Natural killer cell (primary cell): ENCODE data around the gene SLC17A9. TPM values are rescaled to one million over a fixed set of nuclear protein-coding genes. Genes with fewer than 3 reads are reported as not detected.

ENCODE experiments used
- ATAC-seq, 3 donors: fragments of 150-1000 bp in 2 of 3; fragments of 200-7000 bp in 1 of 3; cut with Tn5 transposase; 1 replicate in 1 of 3; 2 replicates in 2 of 3; pipeline ENCODE4 v1.10.0; 2021; ENCODE audit warnings: mild to moderate bottlenecking in 2 of 3, moderate library complexity in 2 of 3
- DNase-seq, 2 donors: peaks; one replicate each; pipeline versions ENCODE4 v3.0.0 to v3.0.0-alpha.2; 2013 to 2021; ENCODE audit warnings: mixed read lengths in 1 of 2
- H3K27ac ChIP-seq: one replicate; pipeline ENCODE4 v1.5.1; 2013; ENCODE audit warnings: mild to moderate bottlenecking, low read length
- H3K27me3 ChIP-seq: one replicate; pipeline ENCODE4 v1.6.1; 2013; ENCODE audit warnings: low read length; ENCODE audit not compliant: control insufficient read depth, insufficient read depth
- H3K36me3 ChIP-seq: one replicate; pipeline ENCODE4 v1.6.1; 2013; ENCODE audit warnings: low read length; ENCODE audit not compliant: control insufficient read depth, insufficient read depth
- H3K4me1 ChIP-seq: one replicate; pipeline ENCODE4 v1.6.1; 2013; ENCODE audit warnings: low read length; ENCODE audit not compliant: control insufficient read depth, insufficient read depth
- H3K4me3 ChIP-seq: one replicate; pipeline ENCODE4 v1.5.1; 2013; ENCODE audit warnings: low read length
- H3K9me3 ChIP-seq: one replicate; pipeline ENCODE4 v1.6.1; 2013; ENCODE audit warnings: low read length; ENCODE audit not compliant: control insufficient read depth, insufficient read depth
- H3K27ac Mint-ChIP-seq, 2 donors: one replicate each; pipeline ENCODE4 v1.8.0; 2022; ENCODE audit warnings: mild to moderate bottlenecking in 2 of 2, mixed read lengths in 2 of 2, moderate library complexity in 1 of 2
- H3K27me3 Mint-ChIP-seq, 2 donors: one replicate each; pipeline ENCODE4 v1.8.0; 2022; ENCODE audit warnings: low read depth in 2 of 2, mixed read lengths in 2 of 2
- H3K36me3 Mint-ChIP-seq: one replicate; pipeline ENCODE4 v1.8.0; 2022; ENCODE audit warnings: mixed read lengths
- H3K4me1 Mint-ChIP-seq, 2 donors: one replicate each; pipeline ENCODE4 v1.8.0; 2022; ENCODE audit warnings: mixed read lengths in 2 of 2
- H3K4me3 Mint-ChIP-seq: one replicate; pipeline ENCODE4 v1.8.0; 2022; ENCODE audit warnings: mild to moderate bottlenecking, moderate library complexity, mixed read lengths
- H3K9me3 Mint-ChIP-seq, 2 donors: one replicate each; pipeline ENCODE4 v1.8.0; 2022; ENCODE audit warnings: mixed read lengths in 2 of 2
- WGBS: methylation state at CpG from one replicate; pipeline ENCODE4 v1.1.7; 2013; ENCODE audit warnings: missing lambda C conversion rate; ENCODE audit not compliant: insufficient coverage; 5-methylcytosine and 5-hydroxymethylcytosine counted together
- intact Hi-C: fragments of 100-400 bp; cut with micrococcal nuclease; formaldehyde crosslinking; loops from one replicate; pipeline ENCODE4 v1.14.2; 2022
- total RNA-seq, 4 donors: library from RNA; stranded (reverse); fragments of 120-200 nt in 1 of 4; gene quantifications; one replicate each; pipeline versions ENCODE4 v1.2.3 to v1.2.4, GENCODE V29; 2013 to 2022
- TF ChIP-seq, protein P1 (sequence below): fragments of 200-600 bp; IDR thresholded peaks from one replicate; pipeline ENCODE4 v1.8.0; 2022; ENCODE audit warnings: antibody characterized with exemption

SLC17A9 gene
- total RNA-seq, 3 donors from 2014 or later (not counting 1 experiment from before 2014, with no cell fraction given): 22.3 to 24.0 (median 23.8) TPM

DNA sequence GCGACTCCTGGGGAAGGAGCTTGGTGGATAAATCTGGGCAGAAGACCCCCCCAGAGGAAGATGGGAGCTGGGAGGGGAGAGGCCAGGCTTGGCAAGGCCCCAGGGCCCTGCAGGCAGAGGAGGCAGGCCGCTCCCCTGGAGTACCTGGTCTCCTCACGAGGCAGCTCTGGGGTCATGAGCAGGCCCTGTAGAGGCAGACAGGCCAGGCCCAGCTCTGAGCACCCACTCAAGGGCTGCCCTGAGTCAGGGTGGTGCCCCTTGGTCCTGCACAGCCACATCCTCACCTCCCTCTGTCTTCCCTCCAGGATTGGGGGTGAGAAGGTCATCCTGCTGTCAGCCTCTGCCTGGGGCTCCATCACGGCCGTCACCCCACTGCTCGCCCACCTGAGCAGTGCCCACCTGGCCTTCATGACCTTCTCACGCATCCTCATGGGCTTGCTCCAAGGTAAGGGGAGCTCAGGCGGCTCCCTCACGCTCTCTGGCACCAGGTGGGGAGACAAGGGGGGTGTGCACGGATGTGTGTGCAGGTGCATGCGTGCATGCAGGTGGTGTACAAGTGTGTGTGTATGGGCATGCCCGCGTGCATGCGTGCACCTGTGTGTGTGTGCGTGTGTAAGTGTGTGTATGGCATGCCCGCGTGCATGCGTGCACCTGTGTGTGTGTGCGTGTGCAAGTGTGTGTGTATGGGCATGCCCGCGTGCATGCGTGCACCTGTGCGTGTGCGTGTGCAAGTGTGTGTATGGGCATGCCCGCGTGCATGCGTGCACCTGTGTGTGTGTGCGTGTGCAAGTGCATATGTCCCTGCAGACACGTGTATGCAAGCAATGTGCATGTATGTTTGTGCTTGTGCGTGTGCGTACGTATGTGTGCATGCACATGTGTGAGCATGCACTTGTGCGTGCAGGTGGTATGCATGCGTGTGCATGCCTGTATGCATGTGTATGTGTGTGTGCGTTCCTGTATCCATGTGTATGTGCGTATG is 4.9 kb downstream of the SLC17A9 start:
- peaks cover 21 to 31% of the 10 kb centered on the region in 2 donors for H3K4me1 Mint-ChIP-seq
- WGBS: 96% methylated on average over 36 of the region's 36 CpGs
- DNase-seq (no peak), ATAC-seq (no peak)
- no peaks in the 10 kb centered on the region for H3K36me3 Mint-ChIP-seq
- Histone ChIP-seq H3K4me1 (peaks cover 54% of the 10 kb centered on the region), H3K27me3 (no peaks in the 10 kb centered on the region), H3K36me3 (peaks cover 9% of the 10 kb centered on the region), H3K4me3 (no peak overlapping the region), H3K27ac (no peak overlapping the region), H3K9me3 (no peaks in the 10 kb centered on the region)
- H3K27me3 Mint-ChIP-seq: no peaks in the 10 kb centered on the region
- no peak overlapping the region for H3K4me3 Mint-ChIP-seq
- TF ChIP-seq, protein P1, sequence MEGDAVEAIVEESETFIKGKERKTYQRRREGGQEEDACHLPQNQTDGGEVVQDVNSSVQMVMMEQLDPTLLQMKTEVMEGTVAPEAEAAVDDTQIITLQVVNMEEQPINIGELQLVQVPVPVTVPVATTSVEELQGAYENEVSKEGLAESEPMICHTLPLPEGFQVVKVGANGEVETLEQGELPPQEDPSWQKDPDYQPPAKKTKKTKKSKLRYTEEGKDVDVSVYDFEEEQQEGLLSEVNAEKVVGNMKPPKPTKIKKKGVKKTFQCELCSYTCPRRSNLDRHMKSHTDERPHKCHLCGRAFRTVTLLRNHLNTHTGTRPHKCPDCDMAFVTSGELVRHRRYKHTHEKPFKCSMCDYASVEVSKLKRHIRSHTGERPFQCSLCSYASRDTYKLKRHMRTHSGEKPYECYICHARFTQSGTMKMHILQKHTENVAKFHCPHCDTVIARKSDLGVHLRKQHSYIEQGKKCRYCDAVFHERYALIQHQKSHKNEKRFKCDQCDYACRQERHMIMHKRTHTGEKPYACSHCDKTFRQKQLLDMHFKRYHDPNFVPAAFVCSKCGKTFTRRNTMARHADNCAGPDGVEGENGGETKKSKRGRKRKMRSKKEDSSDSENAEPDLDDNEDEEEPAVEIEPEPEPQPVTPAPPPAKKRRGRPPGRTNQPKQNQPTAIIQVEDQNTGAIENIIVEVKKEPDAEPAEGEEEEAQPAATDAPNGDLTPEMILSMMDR: no peak
- intact Hi-C loops: no loop called here
- no peak overlapping the region for H3K27ac Mint-ChIP-seq
- H3K9me3 Mint-ChIP-seq: no peaks in the 10 kb centered on the region

DNA sequence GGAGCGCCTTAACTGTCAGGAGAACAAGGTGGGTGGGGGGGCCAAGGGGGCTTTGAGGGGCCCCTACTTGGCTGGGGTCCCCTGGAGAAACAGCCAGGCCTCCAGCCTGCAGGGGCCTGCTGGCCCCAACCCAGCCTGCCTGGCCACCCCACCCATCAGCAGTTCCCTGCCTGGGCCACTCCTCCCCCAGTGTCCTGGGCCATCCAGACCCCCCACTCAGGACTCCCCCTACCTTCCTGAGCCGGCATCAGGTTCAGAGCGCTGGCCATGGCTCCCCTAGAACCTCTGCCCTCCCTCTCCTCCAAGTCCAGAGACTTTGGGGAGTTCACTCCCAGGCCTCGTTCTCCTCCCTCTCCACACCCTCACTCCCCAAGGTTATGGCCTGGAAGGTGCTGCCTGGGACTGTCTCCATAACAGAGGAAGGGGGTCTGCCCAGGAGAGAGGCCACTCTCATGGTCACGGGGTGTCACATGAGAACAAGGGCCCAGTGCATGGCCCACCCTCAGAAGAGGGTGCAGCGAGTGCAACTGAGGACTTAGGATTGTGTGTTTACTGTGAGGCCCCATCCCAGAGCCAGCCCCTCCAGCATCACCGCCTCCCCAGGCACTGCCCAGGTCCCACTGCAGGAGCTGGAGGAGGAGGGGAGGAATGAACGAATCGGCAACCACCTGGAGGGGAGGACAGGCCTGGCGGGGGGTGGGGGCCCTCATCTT is 6.0 kb downstream of the SLC17A9 start:
- no peaks in the 10 kb centered on the region for H3K27me3 Mint-ChIP-seq
- no peaks in the 10 kb centered on the region for H3K9me3 Mint-ChIP-seq
- intact Hi-C loops: no loop called here
- H3K36me3 ChIP-seq: peaks cover 9% of the 10 kb centered on the region
- H3K4me1 ChIP-seq: peaks cover 43% of the 10 kb centered on the region
- no peaks in the 10 kb centered on the region for H3K9me3 ChIP-seq
- H3K27me3 ChIP-seq: no peaks in the 10 kb centered on the region
- H3K4me3 ChIP-seq: no peak overlapping the region
- no peak overlapping the region for H3K27ac ChIP-seq
- DNase-seq (no peak), ATAC-seq (no peak)
- no peak overlapping the region for H3K27ac Mint-ChIP-seq
- TF ChIP-seq, protein P1: no peak
- 80% methylated on average over 10 of the region's 10 CpGs for WGBS
- peaks cover 20 to 24% of the 10 kb centered on the region in 2 donors for H3K4me1 Mint-ChIP-seq
- no peak overlapping the region for H3K4me3 Mint-ChIP-seq
- no peaks in the 10 kb centered on the region for H3K36me3 Mint-ChIP-seq

DNA sequence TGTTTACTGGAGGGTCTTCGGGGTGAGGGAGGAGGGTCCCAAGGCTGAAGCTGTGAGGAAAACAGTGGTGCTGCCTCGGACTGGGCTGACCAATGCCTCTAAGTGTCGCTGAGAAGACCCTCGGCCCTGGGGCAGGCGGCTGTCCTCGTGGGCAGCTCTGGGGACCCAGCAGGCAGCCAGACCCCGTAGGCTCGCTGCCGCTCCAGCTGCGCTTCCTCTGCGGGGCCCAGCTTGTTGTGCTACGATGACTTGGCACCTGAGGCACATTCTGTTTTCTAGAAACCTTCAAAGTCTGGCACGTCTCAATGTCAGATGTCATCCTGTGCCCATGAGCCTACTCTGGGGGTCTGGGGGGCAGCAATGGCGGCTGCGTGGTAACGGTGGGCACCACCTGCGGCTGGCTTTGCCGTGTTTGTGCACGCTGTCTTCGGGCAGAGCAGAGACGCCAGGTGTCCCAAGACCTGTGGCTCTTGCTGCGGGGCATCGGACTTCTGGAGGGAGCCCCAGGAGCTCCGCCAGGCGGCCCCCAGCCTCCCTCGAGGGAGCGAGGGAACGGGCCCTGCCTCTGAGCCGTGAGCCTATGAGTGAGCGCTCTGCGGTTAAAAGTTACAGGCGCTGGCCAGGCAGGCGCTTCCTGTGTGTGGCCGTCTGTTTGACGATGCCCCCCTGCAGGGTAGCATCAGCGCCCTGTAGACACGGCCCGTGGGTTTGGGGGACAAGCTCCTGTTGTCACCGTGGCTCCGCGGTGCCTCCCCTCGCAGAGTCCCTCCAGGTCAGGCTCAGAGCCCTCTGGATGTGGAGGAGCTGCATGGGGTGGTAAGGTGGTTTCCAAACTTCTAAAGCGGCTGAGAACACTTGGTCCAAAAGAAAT is 6.8 kb downstream of the SLC17A9 start:
- peak overlapping the region; percentile 13 for H3K4me3 ChIP-seq
- H3K9me3 ChIP-seq: no peaks in the 10 kb centered on the region
- H3K27me3 ChIP-seq: no peaks in the 10 kb centered on the region
- intact Hi-C loops: no loop called here
- TF ChIP-seq, protein P1: no peak
- H3K27ac ChIP-seq: no peak overlapping the region
- Mint-ChIP-seq H3K27ac (peak overlapping the region in 1 of 2 donors; percentile 57), H3K9me3 (no peaks in the 10 kb centered on the region), H3K4me1 (peaks cover 12 to 16% of the 10 kb centered on the region in 2 donors), H3K36me3 (no peaks in the 10 kb centered on the region), H3K4me3 (peak overlapping the region; percentile 71), H3K27me3 (no peaks in the 10 kb centered on the region)
- ATAC-seq (peak; percentile 60 to 93 (median 88)), DNase-seq (peak in 1 of 2 donors; percentile 28)
- 40% methylated on average over 43 of the region's 43 CpGs for WGBS
- peaks cover 35% of the 10 kb centered on the region for H3K4me1 ChIP-seq
- peaks cover 13% of the 10 kb centered on the region for H3K36me3 ChIP-seq
